Globus pallidus (tissue), 1 donor: ENCODE results near the gene TEAD3.

Experiments used
- DNase-seq: peaks from one replicate; pipeline ENCODE4 v3.0.0-alpha.2; 2015; ENCODE audit warnings: low spot score

Gene TEAD3

DNA sequence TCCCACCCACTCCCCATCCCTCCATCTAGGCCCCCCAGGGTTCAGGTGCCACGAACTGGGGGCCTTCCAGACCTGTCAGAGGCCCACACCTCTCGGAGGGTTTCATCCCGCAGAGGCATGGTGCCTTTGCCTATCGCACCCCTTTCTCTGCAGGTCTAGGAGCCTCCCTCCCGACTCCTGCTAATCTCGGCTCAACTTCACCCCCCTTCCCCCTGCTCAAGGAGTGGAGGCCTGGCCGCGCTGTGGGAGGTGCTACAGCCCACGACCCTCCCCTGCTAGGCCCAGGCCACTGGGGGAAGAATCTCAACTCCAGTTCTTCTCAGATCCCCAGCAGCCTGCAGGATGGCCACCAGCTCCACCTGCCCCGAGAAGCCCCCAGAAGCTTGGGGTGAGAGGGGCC lies 15.9 kb upstream of the TEAD3 start, which contains the start of gene TULP1:
Gene TULP1 (minus strand): TSS at position 157 of the 400 bp plus-strand sequence. CDS start 38 bp downstream, at position 119.
- DNase-seq = no peak

DNA sequence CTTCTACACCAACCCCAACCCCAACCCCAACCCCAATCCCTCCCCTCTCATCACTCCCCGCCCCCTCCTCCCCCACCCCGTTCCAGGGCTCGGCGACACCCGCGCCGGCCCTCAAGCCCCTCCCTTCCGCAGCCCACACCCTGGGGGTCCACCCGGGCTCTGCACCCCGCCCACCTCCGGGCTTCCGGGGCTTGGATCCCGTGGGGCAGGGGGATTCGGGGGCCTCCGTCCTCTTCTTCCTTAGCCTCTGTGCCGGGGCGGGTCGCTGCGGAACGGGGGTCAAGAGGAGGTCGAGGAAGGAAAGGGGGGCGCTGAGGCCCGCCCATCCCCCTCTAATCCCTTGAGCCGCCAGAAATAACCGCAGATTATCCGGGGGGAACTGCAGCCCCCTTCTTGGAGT lies 15.1 kb upstream of the TEAD3 start:
- DNase-seq = no peak

DNA sequence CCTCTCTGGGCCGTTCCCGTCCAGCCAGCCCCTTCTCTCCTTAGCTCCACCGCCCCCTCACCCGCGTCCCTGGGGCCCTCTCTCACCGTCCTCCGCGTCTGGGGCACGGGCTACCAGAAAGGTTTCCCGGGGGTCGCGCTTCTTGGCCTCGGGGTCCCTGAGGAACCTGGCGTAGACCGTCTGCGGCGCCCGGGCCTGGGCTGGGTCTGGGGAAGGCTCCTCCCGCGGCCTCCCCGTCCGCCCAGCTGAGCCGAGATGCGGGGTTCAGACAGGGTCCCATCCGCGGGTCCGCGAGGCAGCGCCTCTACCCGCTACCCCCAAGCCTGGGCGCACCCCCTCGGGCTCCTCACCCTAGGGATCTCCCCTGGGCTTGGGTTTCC lies 14.7 kb upstream of the TEAD3 start:
- no peak for DNase-seq

DNA sequence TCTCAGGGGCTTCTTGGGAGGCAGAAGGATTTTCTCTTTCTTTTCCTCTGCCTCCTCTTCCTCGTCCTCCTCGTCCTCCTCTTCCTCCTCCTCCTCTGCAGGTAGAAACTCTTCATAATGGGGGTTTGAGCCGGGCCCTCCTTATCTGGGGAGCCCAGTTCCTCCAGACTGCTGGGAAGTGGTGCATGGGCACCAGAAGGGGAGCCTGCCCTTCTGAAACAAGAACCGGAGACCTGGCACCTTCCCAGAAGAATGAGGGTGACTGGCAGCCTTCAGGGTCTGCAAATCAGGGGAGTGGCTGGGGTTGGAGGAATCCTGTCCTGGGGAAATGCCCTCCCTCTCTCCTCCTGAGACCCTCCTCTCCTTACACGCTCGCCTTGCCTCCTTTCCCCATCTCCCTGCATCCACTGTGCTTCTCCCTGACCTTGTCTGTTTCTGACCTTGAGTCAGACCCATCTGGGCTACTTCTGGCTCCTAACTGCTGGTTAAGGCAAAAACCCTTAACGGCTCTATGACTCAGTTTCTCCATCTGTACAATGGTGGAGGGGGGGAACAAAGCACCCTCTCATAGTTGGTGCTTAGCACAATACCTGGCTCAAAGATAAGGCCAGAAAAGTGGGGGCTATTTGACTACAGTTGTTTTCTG lies 14.2 kb upstream of the TEAD3 start:
- no peak for DNase-seq

DNA sequence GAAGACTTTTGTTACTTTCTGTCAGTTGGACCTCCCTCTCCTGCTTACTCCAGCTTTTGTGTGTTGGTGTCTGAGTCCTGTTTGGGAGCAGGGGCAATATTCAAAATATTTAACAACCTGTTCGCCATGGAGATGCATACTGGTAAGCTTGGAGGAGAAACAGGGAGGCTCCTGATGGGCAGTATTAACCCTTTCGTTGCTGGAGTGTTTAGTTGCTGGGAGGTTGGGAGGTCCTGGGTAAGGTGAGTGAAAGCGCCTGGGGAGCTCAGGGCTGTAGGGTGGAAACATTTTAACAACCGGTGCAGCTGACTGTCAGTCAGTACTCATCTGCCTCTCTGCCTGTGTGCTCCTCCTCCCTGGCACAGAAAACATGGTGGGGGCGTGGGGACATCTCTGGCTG lies 11.7 kb upstream of the TEAD3 start:
- DNase-seq = no peak

DNA sequence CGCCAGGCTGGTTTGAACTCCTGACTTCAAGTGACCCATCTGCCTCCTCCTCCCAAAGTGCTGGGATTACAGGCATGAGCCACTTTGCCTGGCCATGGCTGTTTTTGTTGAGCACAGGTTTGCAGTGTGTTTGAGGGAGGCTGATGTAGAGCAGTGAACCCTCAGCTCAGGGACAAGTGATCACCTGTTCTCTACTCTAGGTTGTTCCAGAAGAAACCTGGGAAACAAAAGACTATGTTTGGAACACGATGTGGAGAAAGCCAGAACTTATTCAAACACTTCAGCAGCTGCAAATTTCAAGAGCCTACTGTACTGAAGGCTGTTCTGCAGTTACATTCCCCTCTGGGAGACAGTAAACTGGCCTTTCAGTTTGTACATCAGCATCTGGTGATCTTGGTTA lies 11.1 kb upstream of the TEAD3 start:
- DNase-seq = no peak

DNA sequence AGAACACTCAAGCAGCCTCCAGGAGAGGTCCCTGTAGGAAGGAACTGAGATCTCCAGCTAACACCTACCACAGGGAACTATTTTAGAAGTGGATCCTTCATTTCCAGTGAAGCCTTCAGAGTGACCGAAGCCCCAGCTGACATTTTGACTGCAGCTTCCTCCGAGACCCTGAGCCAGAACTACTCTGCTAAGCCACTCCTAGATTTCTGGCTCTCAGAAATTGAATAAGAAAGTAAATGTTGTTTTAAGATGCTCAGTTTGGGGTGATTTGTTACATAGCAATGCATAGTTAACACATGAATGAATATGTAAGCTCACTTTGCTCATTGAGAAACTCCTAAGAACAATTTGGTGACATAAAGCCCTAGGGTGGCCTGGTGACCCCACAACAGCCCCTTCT lies 10.3 kb upstream of the TEAD3 start:
- no peak for DNase-seq

DNA sequence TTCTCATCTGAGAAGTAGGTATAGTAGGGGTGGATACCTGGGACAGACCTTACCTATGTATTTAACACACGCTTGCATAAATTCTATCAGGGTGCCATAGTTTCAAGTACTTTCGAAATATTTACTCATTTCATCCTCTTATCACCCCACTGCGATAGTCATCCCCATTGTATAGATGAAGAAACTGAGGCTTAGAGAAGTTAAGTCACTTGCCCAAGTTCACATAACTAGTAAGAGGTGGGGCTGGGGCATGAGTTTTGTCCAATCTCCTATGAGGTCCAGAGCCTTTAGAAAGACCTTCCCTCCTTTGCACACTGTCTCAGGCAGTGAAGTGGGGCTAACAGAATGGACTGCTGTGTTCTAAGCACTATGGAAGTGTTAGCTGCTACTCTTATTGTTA lies 9.7 kb upstream of the TEAD3 start:
- no peak for DNase-seq

DNA sequence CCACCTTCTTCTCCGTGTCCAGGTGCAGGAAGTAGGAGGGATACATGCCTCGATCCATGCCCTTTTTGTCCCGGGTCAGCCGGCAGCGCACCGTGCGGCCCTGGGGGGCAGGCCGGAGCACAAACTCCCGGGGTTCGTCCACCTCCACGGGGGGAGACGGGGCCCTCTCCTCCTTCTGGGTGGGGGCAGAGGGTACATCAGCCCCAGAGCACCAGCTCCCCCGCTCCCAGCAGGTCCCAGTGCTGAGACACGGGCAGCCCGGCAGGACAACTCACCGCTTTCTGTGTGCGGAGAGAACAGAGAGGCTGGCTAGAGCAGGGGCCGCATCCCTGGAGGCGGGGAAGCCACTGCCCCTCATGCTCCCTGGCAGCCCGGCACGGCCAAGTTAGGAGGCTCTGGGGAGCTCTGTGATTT lies 9.1 kb upstream of the TEAD3 start:
- DNase-seq = no peak

DNA sequence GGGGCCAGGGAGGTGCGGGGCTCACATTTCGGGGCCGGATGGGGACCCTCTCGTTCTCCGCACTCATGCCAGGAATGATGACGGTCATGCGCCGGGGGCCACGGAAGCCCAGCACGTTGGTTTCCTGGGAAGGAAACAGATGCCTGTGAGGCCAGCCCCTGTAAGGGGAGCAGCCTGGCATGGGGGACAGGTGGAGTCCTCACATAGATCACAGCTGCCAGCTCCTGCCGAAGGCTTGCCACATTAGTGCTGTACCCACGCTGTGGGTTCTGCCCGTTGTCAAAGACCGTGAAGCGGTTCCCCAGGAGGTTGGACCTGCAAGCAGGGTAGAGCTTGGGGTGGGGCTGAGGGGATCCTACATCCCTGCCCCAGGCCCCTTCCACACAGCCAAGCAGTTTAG lies 6.7 kb upstream of the TEAD3 start:
- no peak for DNase-seq

DNA sequence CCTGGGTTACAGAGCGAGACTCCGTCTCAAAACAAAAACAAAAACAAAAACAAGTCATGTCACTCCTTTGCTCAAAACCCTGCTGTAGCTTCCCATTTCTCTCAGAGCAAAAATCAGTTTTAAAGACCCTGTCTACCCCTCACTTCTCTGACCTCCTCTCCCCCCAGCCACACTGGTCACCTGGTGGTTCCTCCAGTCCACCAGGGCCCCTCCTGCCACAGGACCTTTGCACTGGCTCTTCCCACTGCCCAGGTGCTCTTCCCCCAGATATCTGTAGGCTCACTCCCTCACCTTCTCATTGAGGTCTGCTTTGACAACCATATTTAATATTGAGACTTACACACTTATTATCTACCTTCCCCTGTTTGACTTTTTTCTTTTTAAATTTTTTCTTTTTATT lies 4.9 kb upstream of the TEAD3 start:
- DNase-seq = no peak

DNA sequence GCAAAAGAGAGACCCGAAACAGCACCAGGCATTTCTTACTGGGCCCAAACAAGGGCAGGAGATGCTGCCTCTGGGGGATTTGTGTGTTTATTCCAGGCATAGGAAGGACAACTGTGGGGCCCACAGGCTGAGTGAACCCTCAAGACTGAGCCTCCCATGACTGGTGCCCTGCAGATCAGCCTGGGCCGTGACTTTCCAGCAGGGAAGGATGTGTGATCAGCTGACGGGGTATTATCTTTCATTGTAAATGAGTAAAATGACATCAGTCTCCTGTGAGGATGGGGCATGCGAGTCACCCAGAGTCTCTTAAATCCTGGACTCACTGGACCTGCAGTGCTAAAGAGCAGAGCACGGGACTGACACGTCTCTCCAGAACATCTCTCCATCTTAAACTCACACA lies 3.9 kb upstream of the TEAD3 start:
- no peak for DNase-seq

DNA sequence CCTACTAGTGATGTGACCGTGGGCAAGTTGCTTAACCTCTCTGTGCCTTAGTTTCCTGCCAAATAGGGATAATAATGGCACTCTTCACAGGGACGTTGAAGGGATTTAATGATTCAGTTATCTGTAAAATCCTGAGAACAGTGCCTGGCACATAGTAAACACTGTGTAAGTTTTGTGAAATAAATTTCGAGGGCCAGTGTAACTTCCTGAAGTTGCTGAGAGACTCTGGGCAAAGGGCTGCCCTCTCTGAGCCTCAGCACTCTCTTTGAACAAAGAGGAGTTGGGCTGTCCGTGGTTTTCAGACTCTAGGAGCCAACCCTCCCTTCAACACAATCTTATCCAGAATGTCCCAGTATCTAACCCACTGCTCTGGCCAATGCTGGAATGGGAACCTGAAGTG lies 2.5 kb upstream of the TEAD3 start:
- DNase-seq = no peak

DNA sequence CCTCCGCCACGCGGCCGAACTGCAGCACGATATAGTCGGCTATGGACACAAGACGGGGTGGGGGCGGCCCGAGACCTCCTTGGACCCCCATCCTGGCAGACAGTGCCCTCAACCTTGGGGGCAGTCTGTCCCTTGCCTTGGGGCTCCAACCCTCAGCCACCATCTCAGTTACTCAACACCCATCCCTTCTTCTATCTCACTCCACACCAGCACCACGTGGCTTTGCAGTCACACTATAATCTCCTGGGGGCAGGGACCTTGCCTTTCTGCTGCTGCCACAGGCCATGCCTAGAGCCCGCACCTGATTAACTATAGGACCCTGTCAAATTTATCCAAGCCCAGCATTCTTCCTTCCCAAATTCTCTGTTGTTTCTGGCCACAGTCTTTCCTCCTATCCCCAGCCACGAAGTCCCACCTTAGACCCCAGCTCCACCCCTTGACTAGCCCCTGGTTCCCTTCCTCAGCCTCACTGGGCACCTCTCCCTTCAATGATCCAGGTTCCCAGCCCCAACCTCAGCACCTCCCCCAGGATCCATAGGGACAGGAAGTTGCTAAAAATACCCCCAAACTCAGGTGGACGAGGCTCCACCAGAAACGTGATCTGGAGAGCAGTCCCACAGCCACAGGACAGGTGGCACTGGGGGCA lies 1.7 kb upstream of the TEAD3 start:
- no peak for DNase-seq

DNA sequence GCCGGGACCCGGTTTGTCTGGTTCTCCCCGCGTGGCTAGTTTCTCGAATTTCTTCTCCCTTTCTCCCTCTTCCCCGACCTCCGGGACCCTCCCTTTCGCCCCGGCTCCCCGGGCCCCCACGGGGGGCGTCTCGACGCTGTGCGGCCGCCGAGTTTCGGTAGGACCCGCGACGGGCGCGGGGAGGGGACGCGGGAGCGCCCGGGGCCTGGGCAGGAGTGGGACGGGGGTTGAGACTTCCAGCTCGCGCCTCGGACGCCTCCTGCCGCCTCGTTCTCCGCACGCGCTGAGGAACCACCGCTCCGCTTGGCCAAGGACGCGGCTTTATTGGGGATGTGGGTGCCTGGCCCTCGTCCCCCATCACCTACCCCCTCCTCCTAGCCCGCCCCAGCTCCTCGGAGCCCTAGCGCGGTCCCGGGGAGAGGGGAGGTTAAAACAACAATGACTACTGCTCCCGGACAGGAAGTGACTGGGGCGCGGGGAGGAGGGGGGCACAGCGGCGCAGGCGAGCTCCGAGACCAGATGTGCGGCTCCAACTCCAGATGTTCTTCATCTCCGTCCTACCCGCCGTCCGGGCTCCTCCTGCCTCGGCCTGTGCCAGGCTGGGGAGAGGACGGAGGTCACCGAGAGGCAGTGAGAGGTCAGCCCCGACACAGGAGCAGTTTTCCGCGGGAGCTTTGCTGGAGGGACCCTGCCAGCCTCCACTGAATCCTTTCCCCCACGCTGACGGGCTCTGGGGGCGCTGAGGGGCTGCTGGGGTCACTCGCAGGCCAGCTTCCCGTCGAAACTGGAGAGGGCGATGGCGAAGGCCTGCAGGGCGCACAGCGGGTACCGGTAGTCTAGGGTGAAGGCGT lies 917 bp upstream of the TEAD3 start:
- DNase-seq = no peak

DNA sequence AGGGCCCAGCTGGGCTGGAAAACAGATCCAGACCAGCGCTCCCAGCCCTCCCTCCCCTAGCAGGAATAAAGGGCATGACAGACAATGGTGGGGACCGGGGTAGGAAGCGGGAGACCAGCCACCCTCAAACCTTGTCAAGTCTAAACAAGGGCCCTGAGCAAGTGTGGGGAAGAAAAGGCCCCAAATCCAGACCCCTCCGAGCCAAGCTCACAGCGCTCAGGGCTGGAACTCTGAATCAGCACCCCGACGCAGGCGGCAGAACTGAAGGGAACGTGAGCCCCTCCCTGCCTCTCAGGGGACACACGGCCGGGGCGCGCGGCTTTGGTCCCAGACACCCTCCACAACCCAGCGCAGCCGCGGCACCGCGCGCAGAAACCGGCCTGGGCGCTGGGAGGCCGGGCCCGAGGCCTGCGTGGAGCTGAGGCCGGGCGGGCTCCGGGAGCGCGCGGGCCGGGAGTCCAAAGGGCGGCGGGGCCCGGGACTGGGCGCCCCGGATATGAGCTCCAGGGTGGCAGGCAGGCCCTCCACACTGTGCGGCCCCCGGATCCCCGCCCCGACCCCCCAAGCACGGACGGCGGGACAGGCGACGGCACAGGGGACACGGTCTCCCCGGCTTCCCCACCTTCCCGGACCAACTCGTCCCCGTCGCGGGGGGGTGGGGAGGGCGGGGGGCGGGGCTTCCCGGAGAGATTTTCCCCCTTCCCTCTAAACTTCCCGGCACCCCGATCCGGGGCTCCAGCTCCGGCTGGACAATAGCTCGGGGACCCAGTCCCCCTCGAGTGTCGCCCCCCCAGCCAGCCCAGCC lies 641 bp downstream of the TEAD3 start:
- no peak for DNase-seq

DNA sequence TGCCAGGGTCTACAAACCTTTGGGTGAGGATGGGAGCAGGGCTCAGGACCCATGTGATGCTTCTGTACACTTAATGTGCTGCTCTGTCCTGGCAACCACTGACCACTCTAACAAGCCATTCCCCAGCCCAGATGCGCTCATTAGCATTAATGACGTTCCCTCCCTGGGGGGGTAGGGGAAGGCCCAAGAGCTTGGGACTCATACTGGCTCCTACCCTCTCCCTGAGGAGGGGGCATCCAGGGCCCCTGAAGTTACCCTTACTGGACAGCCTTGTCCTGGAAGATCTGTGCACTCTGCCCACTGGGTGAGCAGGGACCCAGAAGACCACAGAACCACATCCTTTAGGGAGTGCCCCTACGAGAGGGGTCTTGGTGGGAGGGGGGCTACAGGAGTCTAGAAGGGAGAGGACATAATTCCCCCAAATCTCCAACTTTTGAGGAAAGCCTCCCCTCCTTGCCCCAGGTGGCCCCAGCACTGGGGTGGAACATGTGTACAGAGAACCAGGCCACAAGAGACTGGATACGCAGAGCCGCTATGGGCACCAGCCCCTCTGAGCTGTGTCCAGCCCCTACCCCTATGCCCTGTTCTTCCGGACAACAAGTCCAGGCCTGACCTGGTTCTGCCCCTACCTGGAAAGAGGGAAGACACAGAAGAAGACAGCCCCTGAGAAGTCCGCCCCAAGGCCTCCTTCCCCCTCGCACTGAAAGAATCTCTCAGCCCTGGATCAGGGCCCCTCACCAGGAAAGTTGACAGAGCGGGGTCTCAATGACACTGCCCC lies 1.4 kb downstream of the TEAD3 start:
- DNase-seq = no peak

DNA sequence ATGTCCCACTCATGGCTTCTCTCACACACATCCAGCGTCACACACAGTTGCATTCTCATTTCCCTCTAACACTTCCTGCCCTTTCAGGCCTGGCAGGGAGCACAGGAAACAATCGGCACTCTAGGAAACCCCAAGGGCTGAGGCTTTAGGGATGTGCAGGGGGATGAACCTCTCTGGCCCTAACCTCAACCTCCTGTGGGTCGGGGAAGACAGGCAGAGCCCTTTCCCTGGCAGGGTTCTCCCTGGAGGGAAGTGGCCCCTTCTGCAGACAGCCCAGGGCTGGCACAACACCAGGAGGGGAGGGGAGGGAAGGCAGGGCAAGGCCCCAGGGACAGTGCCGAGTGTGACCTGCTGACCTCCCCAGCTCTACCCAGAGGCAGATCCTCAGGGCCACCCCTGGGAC lies 2.7 kb downstream of the TEAD3 start:
- DNase-seq = no peak

DNA sequence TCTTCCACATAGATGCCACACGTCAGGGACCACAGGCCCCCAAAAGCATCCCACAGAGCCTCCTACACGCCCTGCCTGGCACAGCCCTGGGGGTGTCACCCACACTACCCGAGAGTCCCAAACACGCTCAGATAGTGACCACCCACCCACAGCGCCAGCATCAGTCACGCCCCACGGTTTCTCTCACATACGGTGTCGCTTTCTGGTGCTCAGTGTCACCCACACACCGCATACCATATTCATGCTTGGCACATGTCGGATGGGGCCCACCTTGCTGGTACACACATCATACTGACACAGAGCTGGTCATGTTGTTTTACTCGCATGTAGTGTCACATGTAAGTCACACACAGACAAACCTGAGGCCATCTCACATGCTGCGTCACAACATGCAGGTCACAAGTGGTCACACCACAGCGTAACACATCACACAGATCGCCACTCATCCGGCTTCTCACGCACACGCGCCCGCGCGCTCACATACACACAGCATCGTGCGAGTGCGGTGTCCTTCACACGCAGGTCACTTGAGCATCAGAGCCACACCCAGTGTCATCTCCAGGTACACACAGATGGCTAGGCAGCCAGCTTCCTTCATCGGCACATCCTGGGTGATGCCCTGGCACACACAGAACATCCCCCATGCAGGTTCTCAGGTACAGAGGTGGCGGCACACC lies 3.4 kb downstream of the TEAD3 start:
- DNase-seq = no peak

DNA sequence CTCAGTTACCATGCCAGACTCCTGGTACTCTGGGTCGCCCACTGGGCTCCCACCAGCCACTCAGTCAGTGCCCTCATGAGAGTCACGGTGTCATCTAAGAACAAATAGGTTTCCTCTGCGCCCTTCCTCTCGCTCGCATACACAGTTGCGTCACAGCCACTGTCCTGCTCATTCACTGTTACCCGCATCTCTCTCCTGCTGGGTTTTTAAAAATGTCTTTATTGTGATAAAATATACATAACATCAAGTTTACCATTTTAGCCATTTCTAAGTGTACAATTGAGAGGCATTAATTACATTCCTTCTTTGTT lies 4.0 kb downstream of the TEAD3 start:
- no peak for DNase-seq

DNA sequence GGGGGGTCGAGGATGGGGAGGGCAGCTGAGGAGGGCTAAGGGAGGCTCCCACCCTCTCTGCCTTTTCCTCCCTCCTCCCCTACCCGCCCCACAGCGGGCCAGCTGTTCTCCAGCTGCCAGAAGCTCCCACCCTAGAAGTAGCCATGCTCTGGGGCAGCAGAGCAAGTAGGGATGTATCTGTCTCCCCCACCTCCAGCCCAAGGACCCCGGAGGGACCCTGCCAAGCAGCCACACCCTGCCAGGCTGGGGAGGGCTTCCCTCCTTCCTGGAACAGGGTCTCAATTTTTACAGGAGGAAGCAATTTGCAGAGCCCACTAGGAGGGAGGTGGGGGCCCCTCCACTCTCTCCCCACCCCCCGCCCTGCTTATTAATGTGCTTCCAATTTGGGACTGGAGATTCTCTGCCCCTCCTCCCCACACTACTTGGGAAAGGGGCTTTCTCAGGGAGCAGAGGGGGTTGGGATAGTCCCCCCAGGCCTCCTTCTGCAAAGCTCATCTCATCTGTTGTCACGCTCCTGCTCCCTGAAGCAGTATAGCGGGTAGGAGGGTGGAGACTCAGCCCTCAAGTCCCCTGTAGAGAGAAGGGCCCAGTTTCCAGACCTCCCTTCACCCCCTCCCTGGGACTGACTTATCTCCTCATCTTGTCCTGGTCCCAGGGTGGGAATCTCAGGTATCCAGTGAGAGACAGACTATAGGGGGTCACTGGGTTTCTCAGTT lies 4.5 kb downstream of the TEAD3 start:
- no peak for DNase-seq
